ENCODE data around the gene SEC61A2. TPM values are rescaled to one million over a fixed set of nuclear protein-coding genes. Genes with fewer than 3 reads are reported as not detected.

Gene SEC61A2
- total and polyA plus RNA-seq, 2 donors (not counting 3 experiments of a cell fraction or from before 2014, with no cell fraction given), result 7.3 to 7.5 TPM

DNA sequence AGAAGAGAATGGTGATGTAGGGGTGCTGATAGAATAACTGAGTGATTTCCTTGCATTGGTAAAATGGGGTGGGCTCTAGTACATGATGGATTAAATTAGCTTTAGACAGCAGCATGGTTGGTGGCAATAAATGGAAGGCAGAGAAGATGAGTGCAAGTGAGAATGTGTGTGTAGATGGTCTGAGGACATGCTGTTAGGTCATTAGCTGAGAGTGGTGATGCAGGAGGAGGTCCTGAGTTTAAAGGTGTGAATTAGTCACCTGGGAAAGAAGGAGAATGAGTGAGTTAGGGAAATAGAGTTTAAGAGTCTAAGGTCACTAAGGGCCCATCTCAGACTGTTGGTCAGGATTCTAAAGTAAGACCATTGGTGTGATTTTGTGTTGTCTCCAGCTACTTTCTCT lies 17.9 kb upstream of the SEC61A2 start:
- no peak overlapping the region for H3K9ac ChIP-seq (replicated peaks; ENCODE audit: extremely low read depth, insufficient read depth, low read length)
- no peak for FAIRE-seq
- no peak for DNase-seq (ENCODE audit: low read depth, low spot score)
- H3K27ac ChIP-seq (ENCODE audit: insufficient read depth, low read depth, low read length), result no peak overlapping the region
- no peaks in the 10 kb centered on the region for H3K79me2 ChIP-seq (ENCODE audit: control insufficient read depth, insufficient read depth, low read length)
- intact Hi-C loops (cut with micrococcal nuclease), result no loop called here
- no TSS peak for BruUV-seq (replicated peaks)
- peaks cover 0 to 6% of the 10 kb centered on the region in 2 experiments for H3K36me3 ChIP-seq (ENCODE audit: control insufficient read depth in 2 of 2, extremely low read depth in 1 of 2, insufficient read depth in 2 of 2, low read length in 2 of 2)
- H3K4me2 ChIP-seq (ENCODE audit: insufficient read depth, low read length), result no peak overlapping the region
- H3K9me1 ChIP-seq (replicated peaks; ENCODE audit: control insufficient read depth, extremely low read depth, insufficient read depth, low read length), result no peaks in the 10 kb centered on the region
- dilution Hi-C loops (cut with MboI; ENCODE audit: extremely low pct_ligation_motif_present, low sequenced_read_pairs), result no loop called here
- H2AFZ ChIP-seq (ENCODE audit: low read depth, low read length), result no peak overlapping the region
- H3K4me1 ChIP-seq (ENCODE audit: control insufficient read depth, extremely low read depth, insufficient read depth, low read length), result no peaks in the 10 kb centered on the region
- H3K4me3 ChIP-seq (replicated peaks in 1 of 3; ENCODE audit: insufficient read depth in 1 of 3, low read depth in 1 of 3, low read length in 3 of 3), result no peak overlapping the region
- POLR2A ChIA-PET, result no interaction called here
- CTCF ChIA-PET, result interaction anchor here (1.1 kb wide), 1 partner anchor 9 kb away, joined by 3 read pairs; no protein-coding TSS in a partner anchor
- H4K20me1 ChIP-seq (replicated peaks; ENCODE audit: control insufficient read depth, extremely low read depth, insufficient read depth, low read length), result no peaks in the 10 kb centered on the region
- TF ChIP-seq POLR2A (IDR thresholded peaks at IDR 0.05; ENCODE audit: low read depth, low read length) (no peak), MYC (IDR thresholded peaks at IDR 0.05; ENCODE audit: low read depth, low read length) (no peak), GATA2 (IDR thresholded peaks at IDR 0.05; ENCODE audit: insufficient read depth, insufficient read length, low read depth, low read length) (no peak), FOS (IDR thresholded peaks at IDR 0.05; ENCODE audit: borderline replicate concordance, insufficient read depth, low read length) (no peak), MAX (IDR thresholded peaks at IDR 0.05; ENCODE audit: insufficient read depth, insufficient read length) (no peak), EZH2 (IDR thresholded peaks at IDR 0.05; ENCODE audit: borderline replicate concordance, low read depth, low read length, severe bottlenecking) (no peak), POLR2AphosphoS5 (IDR thresholded peaks at IDR 0.05; ENCODE audit: insufficient read depth, low read depth, low read length) (no peak), JUN (IDR thresholded peaks at IDR 0.05; ENCODE audit: borderline replicate concordance, insufficient read depth, insufficient read length, low read depth) (no peak)
- TF ChIP-seq, protein P1, sequence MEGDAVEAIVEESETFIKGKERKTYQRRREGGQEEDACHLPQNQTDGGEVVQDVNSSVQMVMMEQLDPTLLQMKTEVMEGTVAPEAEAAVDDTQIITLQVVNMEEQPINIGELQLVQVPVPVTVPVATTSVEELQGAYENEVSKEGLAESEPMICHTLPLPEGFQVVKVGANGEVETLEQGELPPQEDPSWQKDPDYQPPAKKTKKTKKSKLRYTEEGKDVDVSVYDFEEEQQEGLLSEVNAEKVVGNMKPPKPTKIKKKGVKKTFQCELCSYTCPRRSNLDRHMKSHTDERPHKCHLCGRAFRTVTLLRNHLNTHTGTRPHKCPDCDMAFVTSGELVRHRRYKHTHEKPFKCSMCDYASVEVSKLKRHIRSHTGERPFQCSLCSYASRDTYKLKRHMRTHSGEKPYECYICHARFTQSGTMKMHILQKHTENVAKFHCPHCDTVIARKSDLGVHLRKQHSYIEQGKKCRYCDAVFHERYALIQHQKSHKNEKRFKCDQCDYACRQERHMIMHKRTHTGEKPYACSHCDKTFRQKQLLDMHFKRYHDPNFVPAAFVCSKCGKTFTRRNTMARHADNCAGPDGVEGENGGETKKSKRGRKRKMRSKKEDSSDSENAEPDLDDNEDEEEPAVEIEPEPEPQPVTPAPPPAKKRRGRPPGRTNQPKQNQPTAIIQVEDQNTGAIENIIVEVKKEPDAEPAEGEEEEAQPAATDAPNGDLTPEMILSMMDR (IDR thresholded peaks at IDR 0.05; ENCODE audit: extremely low read depth in 1 of 2, insufficient read depth in 1 of 2, low read depth in 1 of 2, low read length in 2 of 2), result no peak
- H3K9me3 ChIP-seq (replicated peaks; ENCODE audit: control insufficient read depth, insufficient read depth, low read length), result no peaks in the 10 kb centered on the region
- no peaks in the 10 kb centered on the region for H3K27me3 ChIP-seq (ENCODE audit: control insufficient read depth in 2 of 2, insufficient read depth in 2 of 2, low read length in 2 of 2)

All from endothelial cell of umbilical vein (primary cell).